CD4-positive, alpha-beta T cell treated with Interleukin-21 for 1 hour (primary cell): ENCODE data around the gene UGT1A6.
"Not testable (repeated sequence)": the region's sequence is repeated elsewhere in the genome, so short reads cannot be mapped to it uniquely, and the experiment has no call there.

Experiments
- DNase-seq: peaks from one replicate; pipeline ENCODE4 v3.0.0-alpha.2; 2020

The UGT1A6 gene

DNA sequence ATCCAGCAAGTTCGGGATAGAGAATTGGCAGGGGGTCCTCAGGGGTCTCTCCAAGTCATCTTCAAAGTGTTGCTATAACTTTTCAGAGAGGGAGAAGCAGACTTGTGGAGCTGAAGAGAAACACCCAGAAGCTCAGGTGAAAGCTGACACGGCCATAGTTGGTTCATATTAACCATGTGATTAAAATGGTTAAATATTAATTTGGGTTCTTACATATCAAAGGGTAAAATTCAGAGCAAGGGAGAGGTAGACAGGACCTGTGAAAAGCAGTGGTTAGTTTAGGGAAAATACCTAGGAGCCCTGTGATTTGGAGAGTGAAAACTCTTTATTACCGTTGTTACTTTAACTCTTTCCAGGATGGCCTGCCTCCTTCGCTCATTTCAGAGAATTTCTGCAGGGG, at the start of gene UGT1A6:
TSS of gene UGT1A6 (plus strand) at position 243 of the 400 bp plus-strand sequence. CDS start at position 358, 115 bp downstream.
- no peak for DNase-seq

DNA sequence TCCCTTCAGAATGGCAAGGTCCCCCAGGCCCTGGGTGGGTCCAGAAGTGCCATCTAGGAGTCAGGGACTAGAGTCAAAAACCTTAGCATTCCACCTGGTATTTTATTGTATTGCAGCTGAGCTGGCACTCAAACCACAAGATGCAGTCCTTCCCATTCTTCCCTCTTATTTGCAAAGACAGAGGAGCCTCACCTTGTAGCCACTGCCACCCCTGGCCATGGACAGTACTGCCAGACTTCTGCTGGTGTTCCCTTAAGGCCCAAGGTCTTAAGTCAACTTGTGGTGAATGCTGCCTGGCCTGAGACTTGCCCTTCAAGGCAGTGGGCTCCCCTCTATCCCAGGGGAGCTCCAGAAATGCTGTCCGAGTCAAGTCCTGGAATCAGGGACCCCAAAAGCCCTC, 49.6 kb upstream of the UGT1A6 start:
- no peak for DNase-seq

- DNase-seq: not testable (repeated sequence)
Measured at GRCh38 chr2:233646033-233646432, 46.7 kb upstream of the UGT1A6 start.

DNA sequence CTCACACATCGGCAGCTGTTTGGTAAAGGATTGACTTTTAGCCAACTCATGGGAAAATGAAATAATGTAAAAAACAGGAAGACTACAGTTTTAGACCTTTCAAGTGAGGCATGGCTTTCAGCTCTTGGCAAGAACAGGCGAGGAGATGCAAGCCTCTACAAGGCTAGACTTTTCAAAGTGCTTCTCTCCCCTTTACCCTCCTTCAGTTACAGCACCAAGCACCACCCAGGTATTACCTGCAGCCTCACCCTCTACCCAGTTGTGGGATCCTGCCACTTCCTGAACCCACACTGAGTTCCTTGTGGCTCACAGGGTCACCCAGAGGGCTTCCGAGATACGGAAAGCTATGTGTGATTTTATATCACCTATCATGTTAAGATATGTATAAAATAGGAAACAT, 41.7 kb upstream of the UGT1A6 start:
- DNase-seq: no peak

- no peak for DNase-seq
Measured at GRCh38 chr2:233651430-233651829, 41.3 kb upstream of the UGT1A6 start.

DNA sequence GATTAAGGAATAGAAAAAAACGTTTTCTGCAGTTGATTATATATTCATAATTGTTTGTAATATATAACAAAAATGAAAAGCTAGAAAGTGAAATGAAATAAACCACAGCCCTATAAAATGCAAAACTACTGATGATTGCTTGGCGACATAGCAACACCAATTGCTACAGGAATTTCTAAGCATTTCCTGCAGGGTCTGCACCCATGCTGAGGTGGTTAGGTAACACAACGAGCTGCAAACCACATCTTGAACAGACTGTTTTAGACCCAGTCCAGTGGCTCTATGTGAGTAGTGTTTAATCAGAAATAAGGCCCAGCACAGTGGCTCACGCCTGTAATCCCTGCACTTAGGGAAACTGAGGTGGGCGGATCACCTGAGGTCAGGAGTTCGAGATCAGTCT, 38.2 kb upstream of the UGT1A6 start:
- no peak for DNase-seq

DNA sequence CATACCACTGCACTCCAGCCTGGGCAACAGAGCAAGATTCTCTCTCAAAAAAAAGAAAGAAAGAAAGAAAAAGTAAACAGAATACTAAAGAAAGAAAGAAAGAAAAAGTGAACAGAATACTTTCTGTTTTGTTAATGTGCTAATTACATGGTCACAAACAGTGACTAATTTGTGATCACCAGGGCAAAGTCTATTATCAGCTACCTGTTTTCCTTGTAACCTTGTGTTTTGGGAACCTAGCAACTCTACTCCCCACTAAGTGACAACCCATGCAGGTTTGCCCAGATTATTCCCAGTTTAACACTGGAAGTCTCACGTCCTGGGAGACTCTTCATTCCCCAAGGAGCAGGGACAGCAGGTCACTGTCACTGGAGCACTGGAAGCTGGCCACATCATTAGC, 37.6 kb upstream of the UGT1A6 start:
- DNase-seq: no peak

DNA sequence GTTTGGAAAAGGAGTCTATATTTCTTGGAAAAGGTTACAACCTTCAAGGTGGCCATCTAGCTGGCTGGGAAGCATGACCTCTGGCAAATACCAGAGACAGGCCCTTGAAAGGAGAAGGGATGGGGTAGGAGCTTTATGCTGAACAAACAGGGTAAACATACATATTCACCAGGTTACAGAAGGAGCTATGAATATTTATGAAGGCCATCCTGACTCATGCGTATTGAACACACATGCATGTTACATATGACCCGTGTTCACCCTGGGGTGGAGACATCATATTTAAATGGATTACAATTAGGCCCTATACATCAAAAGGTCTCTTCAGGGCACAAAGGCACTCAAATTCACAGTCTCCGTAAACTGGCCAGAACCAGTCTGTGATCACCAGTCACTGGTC, 36.7 kb upstream of the UGT1A6 start:
- not testable (repeated sequence) for DNase-seq

GRCh38 chr2:233656443-233656842, 36.2 kb upstream of the UGT1A6 start:
- no peak for DNase-seq

- no peak for DNase-seq
Measured at GRCh38 chr2:233658610-233659009, 34.1 kb upstream of the UGT1A6 start.

DNA sequence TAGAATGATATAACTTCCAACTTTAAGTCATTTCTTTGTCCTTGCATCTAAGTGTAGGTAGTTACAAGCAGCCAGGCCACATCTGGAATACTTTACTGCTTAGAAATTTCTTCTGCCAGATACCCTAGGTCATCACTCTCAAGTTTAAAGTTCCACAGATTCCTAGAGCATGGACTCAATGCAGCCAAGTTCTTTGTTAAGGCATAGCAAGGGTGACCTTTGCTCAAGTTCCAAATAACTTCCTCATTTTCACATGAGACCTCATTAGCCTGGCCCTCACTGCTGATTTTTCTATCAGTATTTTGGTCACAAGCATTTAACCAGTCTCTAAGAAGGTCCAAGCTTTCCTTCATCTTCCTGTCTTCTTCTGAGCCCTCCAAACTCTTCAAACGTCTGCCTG, 28.8 kb upstream of the UGT1A6 start:
- DNase-seq: no peak

DNA sequence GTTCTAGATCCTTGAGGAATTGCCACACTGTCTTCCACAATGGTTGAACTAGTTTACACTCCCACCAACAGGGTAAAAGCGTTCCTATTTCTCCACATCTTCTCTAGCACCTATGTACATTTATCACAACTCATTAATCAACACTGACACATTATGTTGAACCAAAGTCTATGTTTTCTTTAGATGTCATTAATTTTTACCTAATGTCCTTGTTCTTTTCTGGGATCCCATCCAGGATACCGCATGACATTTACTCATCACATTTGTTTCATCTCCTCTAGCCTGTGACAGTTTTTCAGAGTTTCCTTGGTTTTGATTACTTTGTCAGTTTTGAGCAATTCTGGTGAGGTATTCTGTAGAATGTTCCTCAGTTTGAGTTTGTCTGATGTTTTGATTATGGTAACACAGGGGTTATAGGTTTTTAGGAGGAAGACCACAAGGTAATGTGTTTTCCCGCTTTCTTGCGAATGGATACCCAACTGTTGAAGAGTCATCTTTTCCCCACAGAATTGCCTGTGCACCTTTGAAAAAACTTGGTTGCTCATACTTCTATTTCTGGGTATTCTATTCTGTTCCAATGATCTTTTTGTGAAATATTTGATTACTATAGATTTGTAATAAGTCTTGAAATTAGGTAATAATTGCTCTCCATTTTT, 24.0 kb upstream of the UGT1A6 start:
- DNase-seq: no peak

- DNase-seq: no peak
Measured at GRCh38 chr2:233671290-233672161, 21.2 kb upstream of the UGT1A6 start, which contains the start of gene UGT1A9. Gene UGT1A9 (plus strand): TSS chr2:233671898. CDS start chr2:233671935, 37 bp downstream.

GRCh38 chr2:233672886-233673285, 19.8 kb upstream of the UGT1A6 start:
- no peak for DNase-seq

- DNase-seq: no peak
Measured at GRCh38 chr2:233673896-233674295, 18.8 kb upstream of the UGT1A6 start.

DNA sequence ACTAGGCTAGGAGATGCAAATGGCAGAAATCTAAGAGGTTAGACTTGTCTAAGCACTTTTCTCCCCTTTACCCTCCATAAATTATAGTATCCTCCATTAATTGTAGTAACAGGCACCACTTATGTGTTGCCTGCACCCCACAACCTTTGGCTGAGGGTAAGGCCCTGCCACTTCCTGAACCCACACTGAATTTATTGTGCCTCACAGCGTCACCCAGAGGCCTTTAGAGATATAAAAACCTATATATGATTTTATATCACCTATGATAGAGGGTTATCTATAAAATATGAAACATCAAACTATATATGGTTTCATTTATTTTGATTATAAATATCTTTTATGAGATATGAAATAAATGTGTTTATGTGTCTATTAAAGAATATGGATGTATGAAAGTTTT, 18.4 kb upstream of the UGT1A6 start:
- DNase-seq: no peak

- no peak for DNase-seq
Measured at GRCh38 chr2:233674995-233675394, 17.7 kb upstream of the UGT1A6 start.

- DNase-seq: no peak
Measured at GRCh38 chr2:233676046-233676445, 16.6 kb upstream of the UGT1A6 start.

DNA sequence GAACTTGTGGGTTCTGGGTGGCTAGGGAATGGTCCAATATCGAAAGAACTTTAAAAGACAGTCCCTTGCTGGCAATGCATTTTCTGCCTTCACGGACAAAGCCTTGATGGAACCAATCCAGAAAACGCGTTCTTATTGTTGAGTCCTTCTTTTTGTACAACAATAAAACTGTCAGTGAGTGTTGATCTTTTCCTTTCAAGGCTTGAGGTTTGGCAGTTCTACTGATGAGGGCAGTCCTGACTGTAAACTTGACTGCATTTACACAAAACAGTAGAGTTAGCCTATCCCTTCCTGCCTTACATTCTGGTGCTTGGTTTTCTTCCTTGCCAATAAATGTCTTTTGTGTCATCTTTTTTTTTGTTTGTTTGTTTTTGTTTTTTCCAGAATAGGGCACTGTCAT, 13.5 kb upstream of the UGT1A6 start:
- DNase-seq: no peak

- DNase-seq: no peak
Measured at GRCh38 chr2:233680361-233681045, 12.2 kb upstream of the UGT1A6 start.

DNA sequence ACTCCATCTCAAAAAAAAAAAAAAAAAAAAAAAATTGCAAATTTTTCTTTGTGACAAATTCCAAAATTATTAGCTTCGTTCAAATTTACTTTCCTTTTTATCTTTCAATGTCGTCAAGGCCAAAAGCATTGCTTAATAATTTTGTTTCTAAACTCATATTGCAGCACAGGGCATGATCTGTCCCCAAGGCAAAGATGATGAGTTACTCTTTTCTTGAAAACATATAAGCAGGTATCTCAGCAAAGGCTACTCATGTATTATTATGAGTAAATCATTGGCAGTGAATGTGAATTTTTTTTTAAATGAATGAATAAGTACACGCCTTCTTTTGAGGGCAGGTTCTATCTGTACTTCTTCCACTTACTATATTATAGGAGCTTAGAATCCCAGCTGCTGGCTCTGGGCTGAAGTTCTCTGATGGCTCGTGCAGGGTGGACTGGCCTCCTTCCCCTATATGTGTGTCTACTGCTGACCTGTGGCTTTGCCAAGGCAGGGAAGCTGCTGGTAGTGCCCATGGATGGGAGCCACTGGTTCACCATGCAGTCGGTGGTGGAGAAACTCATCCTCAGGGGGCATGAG, 11.1 kb upstream of the UGT1A6 start, which contains the start of gene UGT1A7:
TSS of gene UGT1A7 (plus strand) at position 381 of the 579 bp plus-strand sequence. CDS start at position 418, 37 bp downstream.
- DNase-seq: no peak

DNA sequence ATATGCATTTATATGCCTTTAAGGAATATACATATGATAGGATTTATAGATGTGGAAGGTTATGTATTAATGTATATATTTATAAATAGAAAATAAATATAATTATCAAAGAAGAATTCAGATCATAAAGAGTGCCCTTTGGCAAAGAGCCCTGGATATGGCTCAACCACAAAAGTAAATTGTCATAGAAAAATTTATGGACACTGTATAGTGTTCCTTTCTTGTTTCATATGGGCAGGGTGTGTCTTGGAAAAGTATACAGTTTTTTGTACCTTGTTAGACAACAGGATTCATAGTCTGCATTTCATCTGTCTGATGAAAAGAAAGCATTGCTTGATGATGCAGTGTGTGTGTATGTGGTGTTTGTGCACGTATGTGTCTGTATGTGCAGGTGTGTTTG, 8.1 kb upstream of the UGT1A6 start:
- DNase-seq: no peak

DNA sequence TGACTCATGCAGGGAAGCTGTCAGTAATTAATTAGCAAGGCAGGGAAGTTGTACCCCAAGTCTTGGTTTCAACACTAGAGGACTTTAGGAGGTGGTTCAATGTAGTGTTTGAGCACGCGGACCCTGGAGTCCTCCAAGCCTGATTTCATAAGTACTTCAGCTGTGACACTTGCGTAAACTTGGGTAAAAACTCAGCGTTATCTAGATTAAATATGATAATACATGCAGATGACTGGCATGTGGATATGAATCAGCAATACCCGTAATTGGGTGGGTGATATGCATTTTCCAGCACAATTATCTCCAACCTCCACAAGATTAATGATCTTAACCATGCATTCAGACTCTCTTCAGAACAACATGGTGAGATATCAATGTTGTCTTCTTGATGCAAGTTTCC, 5.8 kb upstream of the UGT1A6 start:
- DNase-seq: no peak
